Parathyroid adenoma (tissue), 2 donors: ENCODE results near the gene PLXNA2.

Experiments
- H2AFZ ChIP-seq: fragments of 300-600 bp; sonication (generic); one replicate; pipeline ENCODE4 v1.7.0; 2017; ENCODE audit warnings: antibody characterized with exemption, mild to moderate bottlenecking
- H3K27ac ChIP-seq: fragments of 300-600 bp; sonication (generic); one replicate; pipeline ENCODE4 v1.7.0; 2017
- H3K27me3 ChIP-seq: fragments of 300-600 bp; sonication (generic); one replicate; pipeline ENCODE4 v1.7.0; 2017; ENCODE audit warnings: low read length; ENCODE audit not compliant: control insufficient read depth, insufficient read depth
- H3K36me3 ChIP-seq: fragments of 300-600 bp; sonication (generic); one replicate; pipeline ENCODE4 v1.7.0; 2017; ENCODE audit warnings: low read length; ENCODE audit not compliant: control insufficient read depth, insufficient read depth
- H3K4me1 ChIP-seq: fragments of 300-600 bp; sonication (generic); one replicate; pipeline ENCODE4 v1.7.0; 2017; ENCODE audit warnings: control low read depth
- H3K4me2 ChIP-seq: fragments of 300-600 bp; sonication (generic); one replicate; pipeline ENCODE4 v1.7.0; 2017; ENCODE audit warnings: low read length
- H3K4me3 ChIP-seq: fragments of 300-600 bp; sonication (generic); one replicate; pipeline ENCODE4 v1.7.0; 2017; ENCODE audit warnings: low read depth, low read length
- H3K79me2 ChIP-seq: fragments of 300-600 bp; sonication (generic); one replicate; pipeline ENCODE4 v1.7.0; 2017; ENCODE audit warnings: control low read depth
- H3K9ac ChIP-seq: fragments of 300-600 bp; sonication (generic); one replicate; pipeline ENCODE4 v1.7.0; 2017; ENCODE audit warnings: mild to moderate bottlenecking
- H3K9me3 ChIP-seq: fragments of 300-600 bp; sonication (generic); one replicate; pipeline ENCODE4 v1.7.0; 2017; ENCODE audit warnings: low read length; ENCODE audit not compliant: control insufficient read depth
- CTCF ChIP-seq: fragments of 300-600 bp; sonication (generic); IDR thresholded peaks from one replicate; pipeline ENCODE4 v1.7.0; 2017; ENCODE audit warnings: antibody characterized with exemption, mild to moderate bottlenecking
- donor health status: primary hyperparathyroidism.

Gene PLXNA2, protein sequence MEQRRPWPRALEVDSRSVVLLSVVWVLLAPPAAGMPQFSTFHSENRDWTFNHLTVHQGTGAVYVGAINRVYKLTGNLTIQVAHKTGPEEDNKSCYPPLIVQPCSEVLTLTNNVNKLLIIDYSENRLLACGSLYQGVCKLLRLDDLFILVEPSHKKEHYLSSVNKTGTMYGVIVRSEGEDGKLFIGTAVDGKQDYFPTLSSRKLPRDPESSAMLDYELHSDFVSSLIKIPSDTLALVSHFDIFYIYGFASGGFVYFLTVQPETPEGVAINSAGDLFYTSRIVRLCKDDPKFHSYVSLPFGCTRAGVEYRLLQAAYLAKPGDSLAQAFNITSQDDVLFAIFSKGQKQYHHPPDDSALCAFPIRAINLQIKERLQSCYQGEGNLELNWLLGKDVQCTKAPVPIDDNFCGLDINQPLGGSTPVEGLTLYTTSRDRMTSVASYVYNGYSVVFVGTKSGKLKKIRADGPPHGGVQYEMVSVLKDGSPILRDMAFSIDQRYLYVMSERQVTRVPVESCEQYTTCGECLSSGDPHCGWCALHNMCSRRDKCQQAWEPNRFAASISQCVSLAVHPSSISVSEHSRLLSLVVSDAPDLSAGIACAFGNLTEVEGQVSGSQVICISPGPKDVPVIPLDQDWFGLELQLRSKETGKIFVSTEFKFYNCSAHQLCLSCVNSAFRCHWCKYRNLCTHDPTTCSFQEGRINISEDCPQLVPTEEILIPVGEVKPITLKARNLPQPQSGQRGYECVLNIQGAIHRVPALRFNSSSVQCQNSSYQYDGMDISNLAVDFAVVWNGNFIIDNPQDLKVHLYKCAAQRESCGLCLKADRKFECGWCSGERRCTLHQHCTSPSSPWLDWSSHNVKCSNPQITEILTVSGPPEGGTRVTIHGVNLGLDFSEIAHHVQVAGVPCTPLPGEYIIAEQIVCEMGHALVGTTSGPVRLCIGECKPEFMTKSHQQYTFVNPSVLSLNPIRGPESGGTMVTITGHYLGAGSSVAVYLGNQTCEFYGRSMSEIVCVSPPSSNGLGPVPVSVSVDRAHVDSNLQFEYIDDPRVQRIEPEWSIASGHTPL (N-terminal part only)

GRCh38 chr1:208243967-208244916 is at the start of gene PLXNA2:
Gene PLXNA2 (minus strand): TSS chr1:208244384. CDS start chr1:208217922, 26,462 bp downstream.
- Histone ChIP-seq H3K4me1 (no peaks in the 10 kb centered on the region), H3K27ac (peak within 1 kb of the TSS; percentile 80), H3K79me2 (no peaks in the 10 kb centered on the region), H3K9ac (no peak within 1 kb of the TSS), H3K4me2 (peak within 1 kb of the TSS; percentile 97), H2AFZ (peak within 1 kb of the TSS; percentile 90), H3K27me3 (no peaks in the 10 kb centered on the region), H3K9me3 (no peaks in the 10 kb centered on the region), H3K4me3 (peak within 1 kb of the TSS; percentile 82), H3K36me3 (no peaks in the 10 kb centered on the region)
- no peak for TF ChIP-seq CTCF

- TF ChIP-seq CTCF = no peak
- Histone ChIP-seq H2AFZ (no peak overlapping the region), H3K4me3 (no peak overlapping the region), H3K4me2 (no peak overlapping the region), H3K27ac (no peak overlapping the region), H3K9ac (no peak overlapping the region), H3K27me3 (no peaks in the 10 kb centered on the region), H3K36me3 (no peaks in the 10 kb centered on the region), H3K79me2 (no peaks in the 10 kb centered on the region), H3K4me1 (no peaks in the 10 kb centered on the region), H3K9me3 (no peaks in the 10 kb centered on the region)
These were observed 48.7 kb upstream of the PLXNA2 start for GRCh38 chr1:208292908-208293307.

DNA sequence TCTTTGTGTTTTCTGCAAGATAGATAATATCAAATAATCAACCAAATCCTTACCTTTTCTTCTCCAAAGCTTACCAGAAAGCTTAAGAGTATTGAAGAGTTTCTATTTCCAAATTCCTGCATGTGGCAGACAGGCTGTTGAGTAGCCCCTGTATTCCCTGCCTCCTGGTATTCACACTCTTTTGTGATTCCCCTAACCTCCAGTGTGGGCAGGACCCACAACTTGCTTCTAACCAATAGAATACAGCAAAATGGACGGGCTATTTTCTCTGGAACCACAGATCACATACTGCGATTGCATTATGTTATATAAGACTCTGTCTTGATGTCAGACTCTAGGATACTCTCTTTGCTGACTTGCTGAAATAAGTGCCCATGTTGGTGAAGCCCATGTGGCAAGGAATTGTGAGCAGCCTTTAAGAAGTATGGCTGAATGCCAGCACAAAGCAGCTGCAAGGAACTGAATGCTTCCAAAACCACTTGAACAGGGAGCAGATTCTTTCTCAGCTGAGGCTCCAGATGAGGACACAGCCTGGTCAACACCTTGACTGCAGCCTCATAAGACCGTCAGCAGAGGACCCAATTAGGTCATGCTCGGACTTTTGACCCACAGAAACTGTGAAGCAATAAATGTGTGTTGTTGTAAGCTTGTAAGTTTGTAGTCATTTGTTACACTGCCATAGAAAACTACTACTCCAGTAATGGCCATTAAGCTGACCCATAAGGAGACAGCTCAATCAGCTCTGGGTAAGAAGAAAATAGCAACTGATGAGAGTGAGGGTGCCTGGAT is 47.9 kb upstream of the PLXNA2 start:
- H3K9me3 ChIP-seq = no peaks in the 10 kb centered on the region
- H3K79me2 ChIP-seq = no peaks in the 10 kb centered on the region
- no peak overlapping the region for H3K4me3 ChIP-seq
- no peak overlapping the region for H2AFZ ChIP-seq
- no peaks in the 10 kb centered on the region for H3K4me1 ChIP-seq
- no peaks in the 10 kb centered on the region for H3K27me3 ChIP-seq
- H3K4me2 ChIP-seq = no peak overlapping the region
- no peak for TF ChIP-seq CTCF
- no peak overlapping the region for H3K9ac ChIP-seq
- H3K27ac ChIP-seq = no peak overlapping the region
- H3K36me3 ChIP-seq = no peaks in the 10 kb centered on the region

DNA sequence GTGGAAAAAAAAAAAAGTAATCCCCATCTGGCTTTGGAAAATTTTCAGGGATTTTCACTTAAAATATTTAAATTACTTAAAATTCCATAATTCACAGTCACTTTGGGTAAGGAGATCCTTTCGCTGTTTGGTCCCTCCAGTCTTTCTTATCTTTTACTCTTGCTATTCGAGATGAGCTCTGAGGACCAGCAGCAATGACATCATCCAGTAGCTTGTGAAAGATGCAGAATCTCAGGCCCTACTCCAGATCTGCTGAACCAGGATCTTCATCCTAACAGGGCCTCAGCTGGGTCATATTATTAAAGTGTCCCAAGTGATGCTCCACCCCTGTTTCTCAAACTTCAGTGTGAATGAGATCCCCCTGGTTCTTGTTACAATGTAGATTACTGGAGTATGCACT is 46.9 kb upstream of the PLXNA2 start:
- H3K79me2 ChIP-seq = no peaks in the 10 kb centered on the region
- no peak overlapping the region for H3K27ac ChIP-seq
- H3K27me3 ChIP-seq = no peaks in the 10 kb centered on the region
- no peak for TF ChIP-seq CTCF
- no peaks in the 10 kb centered on the region for H3K36me3 ChIP-seq
- no peaks in the 10 kb centered on the region for H3K9me3 ChIP-seq
- H3K4me2 ChIP-seq = no peak overlapping the region
- no peaks in the 10 kb centered on the region for H3K4me1 ChIP-seq
- H2AFZ ChIP-seq = no peak overlapping the region
- no peak overlapping the region for H3K9ac ChIP-seq
- H3K4me3 ChIP-seq = no peak overlapping the region
